ENCODE measurements around the gene KASH5. TPM values are rescaled to one million over a fixed set of nuclear protein-coding genes. Genes with fewer than 3 reads are reported as not detected.

The KASH5 gene
- total and polyA plus RNA-seq, 2 of the 13 experiments (the other 11 are each of a cell fraction or from before 2014, with no cell fraction given), result not detected

GRCh38 chr19:49363268-49364082, 24.6 kb upstream of the KASH5 start, which contains the start of gene DKKL1 (continued):
- TF ChIP-seq ZHX2 (IDR thresholded peaks at IDR 0.05; ENCODE audit: low read depth), result no peak
- no peak for TF ChIP-seq ZHX2 (CRISPR knock-in tag; IDR thresholded peaks at IDR 0.05; ENCODE audit: borderline replicate concordance)
- TF ChIP-seq MNT (IDR thresholded peaks at IDR 0.05), result peak; percentile 60; the same call in 1 of the 2 replicates
- TF ChIP-seq XBP1 (CRISPR knock-in tag; IDR thresholded peaks at IDR 0.05), result no peak
- TF ChIP-seq ZNF770 (CRISPR knock-in tag; IDR thresholded peaks at IDR 0.05), result peak; percentile 100
- TF ChIP-seq ZNF772 (CRISPR knock-in tag; IDR thresholded peaks at IDR 0.05), result 0 out of 2 replicates have a peak, but pooled peaks have one; percentile 28
- no peak for TF ChIP-seq ZNF768 (CRISPR knock-in tag; IDR thresholded peaks at IDR 0.05)
- peak; percentile 66; the same call in 1 of the 2 replicates for TF ChIP-seq SP1 (IDR thresholded peaks at IDR 0.05)
- TF ChIP-seq SP1 (CRISPR knock-in tag; IDR thresholded peaks at IDR 0.05), result peak; percentile 93
- no peak for TF ChIP-seq ZNF256 (CRISPR knock-in tag; conservative IDR thresholded peaks at IDR 0.05)
- TF ChIP-seq ZNF788 (CRISPR knock-in tag; IDR thresholded peaks at IDR 0.05; ENCODE audit: borderline replicate concordance), result peak; percentile 13; the same call in 1 of the 2 replicates
- TF ChIP-seq GABPB1 (CRISPR knock-in tag; IDR thresholded peaks at IDR 0.05), result peak; percentile 35; the same call in 1 of the 2 replicates
- peak; percentile 47 for TF ChIP-seq RXRA (CRISPR knock-in tag; IDR thresholded peaks at IDR 0.05)
- no peak for TF ChIP-seq ZFP36L2 (CRISPR knock-in tag; IDR thresholded peaks at IDR 0.05)
- TF ChIP-seq FOXA1 (IDR thresholded peaks at IDR 0.05), result no peak
- 0 out of 2 replicates have a peak, but pooled peaks have one; percentile 14 for TF ChIP-seq FOXA1 (CRISPR knock-in tag; IDR thresholded peaks at IDR 0.05)
- TF ChIP-seq PHF5A (CRISPR knock-in tag; IDR thresholded peaks at IDR 0.05; ENCODE audit: low read depth, unreplicated experiment), result no peak
- TF ChIP-seq MXD4 (CRISPR knock-in tag; IDR thresholded peaks at IDR 0.05), result peak; percentile 45; the same call in 1 of the 2 replicates
- TF ChIP-seq NFYB (CRISPR knock-in tag; IDR thresholded peaks at IDR 0.05), result peak; percentile 48; the same call in 1 of the 2 replicates
- TF ChIP-seq ZNF276 (CRISPR knock-in tag; IDR thresholded peaks at IDR 0.05; ENCODE audit: low read depth), result no peak

All from HepG2 (cell line).